ENCODE measurements around the gene PLAAT2.

PLAAT2 gene

DNA sequence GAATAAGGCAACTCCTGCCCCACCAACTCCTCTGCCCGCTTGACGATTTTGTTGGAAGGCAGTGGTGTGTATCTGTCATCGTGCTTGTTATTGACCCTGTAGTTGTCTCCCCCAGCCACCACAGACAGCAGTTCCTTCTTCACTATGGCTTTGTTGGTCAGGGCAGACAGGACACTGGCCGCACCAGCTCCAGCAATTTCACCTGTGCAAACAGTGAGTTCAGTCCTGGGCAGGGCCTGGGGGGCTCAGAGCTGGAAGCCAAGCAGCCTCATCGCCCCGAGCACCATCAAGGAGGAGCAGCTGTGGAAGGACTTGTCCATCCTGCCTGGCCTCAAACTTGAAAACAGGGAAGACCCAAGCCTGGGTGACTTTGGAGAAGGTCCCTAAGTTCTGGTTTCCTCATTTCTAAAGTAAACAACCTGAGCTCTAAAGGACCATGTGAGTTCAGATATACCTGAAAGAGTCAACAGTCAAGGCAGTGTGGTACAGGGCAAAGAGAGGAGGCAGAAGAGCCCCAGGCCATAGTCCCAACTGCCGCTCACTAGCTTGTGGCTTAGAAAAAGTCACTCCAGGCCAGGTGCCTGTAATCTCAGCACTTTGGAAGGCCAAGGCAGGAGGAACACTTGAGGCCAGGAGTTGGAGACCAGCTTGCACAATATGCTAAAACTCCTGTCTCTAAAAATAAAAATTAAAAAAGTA is 4.6 kb downstream of the PLAAT2 start:
- TF ChIP-seq CSDC2 (CRISPR knock-in tag; IDR thresholded peaks at IDR 0.05) (no peak), TOX (CRISPR knock-in tag; IDR thresholded peaks at IDR 0.05; ENCODE audit: borderline replicate concordance) (no peak), SNAI2 (CRISPR knock-in tag; IDR thresholded peaks at IDR 0.05) (no peak), ZNF70 (CRISPR knock-in tag; IDR thresholded peaks at IDR 0.05) (no peak), ESRRG (CRISPR knock-in tag; IDR thresholded peaks at IDR 0.05) (no peak), TCF4 (CRISPR knock-in tag; IDR thresholded peaks at IDR 0.05; ENCODE audit: borderline replicate concordance) (no peak), RARB (CRISPR knock-in tag; IDR thresholded peaks at IDR 0.05) (no peak), ZFP3 (CRISPR knock-in tag; IDR thresholded peaks at IDR 0.05) (no peak), GLIS3 (CRISPR knock-in tag; IDR thresholded peaks at IDR 0.05) (no peak), ZNF8 (CRISPR knock-in tag; IDR thresholded peaks at IDR 0.05) (no peak), BACH2 (CRISPR knock-in tag; IDR thresholded peaks at IDR 0.05; ENCODE audit: borderline replicate concordance) (no peak), ISL1 (CRISPR knock-in tag; IDR thresholded peaks at IDR 0.05) (no peak), ARNTL (CRISPR knock-in tag; IDR thresholded peaks at IDR 0.05; ENCODE audit: borderline replicate concordance, low read depth) (no peak), ZNF565 (CRISPR knock-in tag; conservative IDR thresholded peaks at IDR 0.05; ENCODE audit: low read depth) (no peak), PPARA (CRISPR knock-in tag; IDR thresholded peaks at IDR 0.05; ENCODE audit: borderline replicate concordance) (no peak)
- TF ChIP-seq, protein P1, sequence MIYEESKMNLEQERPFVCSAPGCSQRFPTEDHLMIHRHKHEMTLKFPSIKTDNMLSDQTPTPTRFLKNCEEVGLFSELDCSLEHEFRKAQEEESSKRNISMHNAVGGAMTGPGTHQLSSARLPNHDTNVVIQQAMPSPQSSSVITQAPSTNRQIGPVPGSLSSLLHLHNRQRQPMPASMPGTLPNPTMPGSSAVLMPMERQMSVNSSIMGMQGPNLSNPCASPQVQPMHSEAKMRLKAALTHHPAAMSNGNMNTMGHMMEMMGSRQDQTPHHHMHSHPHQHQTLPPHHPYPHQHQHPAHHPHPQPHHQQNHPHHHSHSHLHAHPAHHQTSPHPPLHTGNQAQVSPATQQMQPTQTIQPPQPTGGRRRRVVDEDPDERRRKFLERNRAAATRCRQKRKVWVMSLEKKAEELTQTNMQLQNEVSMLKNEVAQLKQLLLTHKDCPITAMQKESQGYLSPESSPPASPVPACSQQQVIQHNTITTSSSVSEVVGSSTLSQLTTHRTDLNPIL (CRISPR knock-in tag; IDR thresholded peaks at IDR 0.05; ENCODE audit: low read depth): no peak
- TF ChIP-seq, protein P2, sequence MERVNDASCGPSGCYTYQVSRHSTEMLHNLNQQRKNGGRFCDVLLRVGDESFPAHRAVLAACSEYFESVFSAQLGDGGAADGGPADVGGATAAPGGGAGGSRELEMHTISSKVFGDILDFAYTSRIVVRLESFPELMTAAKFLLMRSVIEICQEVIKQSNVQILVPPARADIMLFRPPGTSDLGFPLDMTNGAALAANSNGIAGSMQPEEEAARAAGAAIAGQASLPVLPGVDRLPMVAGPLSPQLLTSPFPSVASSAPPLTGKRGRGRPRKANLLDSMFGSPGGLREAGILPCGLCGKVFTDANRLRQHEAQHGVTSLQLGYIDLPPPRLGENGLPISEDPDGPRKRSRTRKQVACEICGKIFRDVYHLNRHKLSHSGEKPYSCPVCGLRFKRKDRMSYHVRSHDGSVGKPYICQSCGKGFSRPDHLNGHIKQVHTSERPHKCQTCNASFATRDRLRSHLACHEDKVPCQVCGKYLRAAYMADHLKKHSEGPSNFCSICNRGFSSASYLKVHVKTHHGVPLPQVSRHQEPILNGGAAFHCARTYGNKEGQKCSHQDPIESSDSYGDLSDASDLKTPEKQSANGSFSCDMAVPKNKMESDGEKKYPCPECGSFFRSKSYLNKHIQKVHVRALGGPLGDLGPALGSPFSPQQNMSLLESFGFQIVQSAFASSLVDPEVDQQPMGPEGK (CRISPR knock-in tag; IDR thresholded peaks at IDR 0.05; ENCODE audit: borderline replicate concordance): no peak
- TF ChIP-seq, protein P3, sequence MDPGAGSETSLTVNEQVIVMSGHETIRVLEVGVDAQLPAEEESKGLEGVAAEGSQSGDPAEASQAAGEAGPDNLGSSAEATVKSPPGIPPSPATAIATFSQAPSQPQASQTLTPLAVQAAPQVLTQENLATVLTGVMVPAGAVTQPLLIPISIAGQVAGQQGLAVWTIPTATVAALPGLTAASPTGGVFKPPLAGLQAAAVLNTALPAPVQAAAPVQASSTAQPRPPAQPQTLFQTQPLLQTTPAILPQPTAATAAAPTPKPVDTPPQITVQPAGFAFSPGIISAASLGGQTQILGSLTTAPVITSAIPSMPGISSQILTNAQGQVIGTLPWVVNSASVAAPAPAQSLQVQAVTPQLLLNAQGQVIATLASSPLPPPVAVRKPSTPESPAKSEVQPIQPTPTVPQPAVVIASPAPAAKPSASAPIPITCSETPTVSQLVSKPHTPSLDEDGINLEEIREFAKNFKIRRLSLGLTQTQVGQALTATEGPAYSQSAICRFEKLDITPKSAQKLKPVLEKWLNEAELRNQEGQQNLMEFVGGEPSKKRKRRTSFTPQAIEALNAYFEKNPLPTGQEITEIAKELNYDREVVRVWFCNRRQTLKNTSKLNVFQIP (CRISPR knock-in tag; IDR thresholded peaks at IDR 0.05; ENCODE audit: borderline replicate concordance, low read depth): no peak
- TF ChIP-seq, protein P4, sequence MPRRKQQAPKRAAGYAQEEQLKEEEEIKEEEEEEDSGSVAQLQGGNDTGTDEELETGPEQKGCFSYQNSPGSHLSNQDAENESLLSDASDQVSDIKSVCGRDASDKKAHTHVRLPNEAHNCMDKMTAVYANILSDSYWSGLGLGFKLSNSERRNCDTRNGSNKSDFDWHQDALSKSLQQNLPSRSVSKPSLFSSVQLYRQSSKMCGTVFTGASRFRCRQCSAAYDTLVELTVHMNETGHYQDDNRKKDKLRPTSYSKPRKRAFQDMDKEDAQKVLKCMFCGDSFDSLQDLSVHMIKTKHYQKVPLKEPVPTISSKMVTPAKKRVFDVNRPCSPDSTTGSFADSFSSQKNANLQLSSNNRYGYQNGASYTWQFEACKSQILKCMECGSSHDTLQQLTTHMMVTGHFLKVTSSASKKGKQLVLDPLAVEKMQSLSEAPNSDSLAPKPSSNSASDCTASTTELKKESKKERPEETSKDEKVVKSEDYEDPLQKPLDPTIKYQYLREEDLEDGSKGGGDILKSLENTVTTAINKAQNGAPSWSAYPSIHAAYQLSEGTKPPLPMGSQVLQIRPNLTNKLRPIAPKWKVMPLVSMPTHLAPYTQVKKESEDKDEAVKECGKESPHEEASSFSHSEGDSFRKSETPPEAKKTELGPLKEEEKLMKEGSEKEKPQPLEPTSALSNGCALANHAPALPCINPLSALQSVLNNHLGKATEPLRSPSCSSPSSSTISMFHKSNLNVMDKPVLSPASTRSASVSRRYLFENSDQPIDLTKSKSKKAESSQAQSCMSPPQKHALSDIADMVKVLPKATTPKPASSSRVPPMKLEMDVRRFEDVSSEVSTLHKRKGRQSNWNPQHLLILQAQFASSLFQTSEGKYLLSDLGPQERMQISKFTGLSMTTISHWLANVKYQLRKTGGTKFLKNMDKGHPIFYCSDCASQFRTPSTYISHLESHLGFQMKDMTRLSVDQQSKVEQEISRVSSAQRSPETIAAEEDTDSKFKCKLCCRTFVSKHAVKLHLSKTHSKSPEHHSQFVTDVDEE (CRISPR knock-in tag; IDR thresholded peaks at IDR 0.05): no peak
- TF ChIP-seq, protein P5, sequence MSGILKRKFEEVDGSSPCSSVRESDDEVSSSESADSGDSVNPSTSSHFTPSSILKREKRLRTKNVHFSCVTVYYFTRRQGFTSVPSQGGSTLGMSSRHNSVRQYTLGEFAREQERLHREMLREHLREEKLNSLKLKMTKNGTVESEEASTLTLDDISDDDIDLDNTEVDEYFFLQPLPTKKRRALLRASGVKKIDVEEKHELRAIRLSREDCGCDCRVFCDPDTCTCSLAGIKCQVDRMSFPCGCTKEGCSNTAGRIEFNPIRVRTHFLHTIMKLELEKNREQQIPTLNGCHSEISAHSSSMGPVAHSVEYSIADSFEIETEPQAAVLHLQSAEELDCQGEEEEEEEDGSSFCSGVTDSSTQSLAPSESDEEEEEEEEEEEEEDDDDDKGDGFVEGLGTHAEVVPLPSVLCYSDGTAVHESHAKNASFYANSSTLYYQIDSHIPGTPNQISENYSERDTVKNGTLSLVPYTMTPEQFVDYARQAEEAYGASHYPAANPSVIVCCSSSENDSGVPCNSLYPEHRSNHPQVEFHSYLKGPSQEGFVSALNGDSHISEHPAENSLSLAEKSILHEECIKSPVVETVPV (CRISPR knock-in tag; IDR thresholded peaks at IDR 0.05): no peak
- no peak for ATAC-seq

DNA sequence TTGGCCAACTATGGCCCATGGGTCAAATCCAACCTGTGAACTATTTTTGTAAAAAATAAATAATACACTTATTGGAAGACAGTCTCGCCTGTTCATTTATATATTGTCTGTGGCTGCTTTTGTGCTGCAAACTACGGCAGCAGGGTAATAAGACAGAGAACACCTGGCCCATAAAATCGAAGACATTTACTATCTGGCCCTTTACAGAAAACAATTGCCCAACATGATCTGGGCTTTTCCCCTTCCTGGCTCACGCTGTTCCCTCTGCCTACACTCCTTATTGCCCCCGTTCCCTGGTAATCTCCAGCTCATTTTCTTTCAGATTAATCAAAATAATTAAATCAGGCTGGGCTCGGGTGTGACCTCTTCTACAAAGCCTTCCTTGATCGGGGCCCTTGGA is 5.6 kb downstream of the PLAAT2 start:
- TF ChIP-seq, protein P5 (CRISPR knock-in tag; IDR thresholded peaks at IDR 0.05): no peak
- no peak for TF ChIP-seq ZNF70 (CRISPR knock-in tag; IDR thresholded peaks at IDR 0.05)
- TF ChIP-seq, protein P2 (CRISPR knock-in tag; IDR thresholded peaks at IDR 0.05; ENCODE audit: borderline replicate concordance): no peak
- no peak for TF ChIP-seq PPARA (CRISPR knock-in tag; IDR thresholded peaks at IDR 0.05; ENCODE audit: borderline replicate concordance)
- no peak for TF ChIP-seq ZNF8 (CRISPR knock-in tag; IDR thresholded peaks at IDR 0.05)
- no peak for ATAC-seq
